A549 (cell line): ENCODE results near the gene WIPF3.

Source experiments
- EHMT2 ChIP-seq: fragments of 200-600 bp; sonication (generic); IDR thresholded peaks from 2 replicates; pipeline ENCODE4 v1.6.1; 2016; ENCODE audit warnings: antibody characterized with exemption, low read depth, mild to moderate bottlenecking, moderate library complexity
- EP300 ChIP-seq, 2 experiments: fragments of >200 bp; sonication (Bioruptor Twin); formaldehyde crosslinking; IDR thresholded peaks; 2 replicates in 1 of 2; 3 replicates in 1 of 2; pipeline ENCODE4 v1.6.1; 2016 to 2017
- FOSL2 ChIP-seq, 2 experiments: fragments of 450-650 bp in 1 of 2; fragments of >200 bp in 1 of 2; sonication (Bioruptor Twin) in 1 of 2; formaldehyde crosslinking; IDR thresholded peaks; 2 replicates each; pipeline versions ENCODE4 v1.5.0 to v1.6.1; 2016 to 2020; ENCODE audit warnings: mild to moderate bottlenecking in 1 of 2, moderate library complexity in 1 of 2
- POLR2A ChIP-seq: IDR thresholded peaks from 2 replicates; pipeline ENCODE4 v1.6.1; 2012; ENCODE audit warnings: mild to moderate bottlenecking, low read length
- POLR2AphosphoS2 ChIP-seq: conservative IDR thresholded peaks from 2 replicates; pipeline ENCODE4 v1.6.1; 2012; ENCODE audit warnings: low read length, improper control_type of control experiment, inconsistent platforms
- SREBF2 ChIP-seq: fragments of 450-650 bp; IDR thresholded peaks from 2 replicates; pipeline ENCODE4 v1.6.1; 2014; ENCODE audit warnings: mild to moderate bottlenecking, moderate library complexity
- TF ChIP-seq, protein P1 (sequence below): fragments of >200 bp; sonication (Bioruptor Twin); formaldehyde crosslinking; IDR thresholded peaks from 3 replicates; pipeline ENCODE4 v1.5.1; 2016
- TF ChIP-seq, protein P2 (sequence below): fragments of 200-600 bp; sonication (generic); IDR thresholded peaks from 2 replicates; pipeline ENCODE4 v1.6.1; 2016; ENCODE audit warnings: antibody characterized with exemption, mild to moderate bottlenecking, moderate library complexity

DNA sequence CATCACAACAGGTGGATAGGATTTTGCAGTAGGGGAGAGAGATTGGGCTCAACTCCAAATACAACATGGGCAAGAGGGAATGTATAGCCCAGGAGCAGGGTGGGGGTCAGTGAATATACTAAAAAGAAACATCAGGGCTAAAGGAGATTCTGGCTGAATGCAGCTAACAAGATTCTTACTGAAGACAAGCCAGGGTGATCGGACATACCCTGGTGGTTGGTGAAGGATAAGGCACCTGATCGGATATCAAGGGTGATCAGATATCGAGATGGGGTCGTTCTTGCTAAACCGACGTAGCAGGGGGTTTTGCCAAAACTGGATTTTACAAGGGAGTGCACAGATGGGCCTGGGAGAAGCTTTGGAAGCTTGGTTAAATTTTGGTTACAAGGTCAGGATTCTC, 34.4 kb downstream of the WIPF3 start:
- TF ChIP-seq, protein P1, sequence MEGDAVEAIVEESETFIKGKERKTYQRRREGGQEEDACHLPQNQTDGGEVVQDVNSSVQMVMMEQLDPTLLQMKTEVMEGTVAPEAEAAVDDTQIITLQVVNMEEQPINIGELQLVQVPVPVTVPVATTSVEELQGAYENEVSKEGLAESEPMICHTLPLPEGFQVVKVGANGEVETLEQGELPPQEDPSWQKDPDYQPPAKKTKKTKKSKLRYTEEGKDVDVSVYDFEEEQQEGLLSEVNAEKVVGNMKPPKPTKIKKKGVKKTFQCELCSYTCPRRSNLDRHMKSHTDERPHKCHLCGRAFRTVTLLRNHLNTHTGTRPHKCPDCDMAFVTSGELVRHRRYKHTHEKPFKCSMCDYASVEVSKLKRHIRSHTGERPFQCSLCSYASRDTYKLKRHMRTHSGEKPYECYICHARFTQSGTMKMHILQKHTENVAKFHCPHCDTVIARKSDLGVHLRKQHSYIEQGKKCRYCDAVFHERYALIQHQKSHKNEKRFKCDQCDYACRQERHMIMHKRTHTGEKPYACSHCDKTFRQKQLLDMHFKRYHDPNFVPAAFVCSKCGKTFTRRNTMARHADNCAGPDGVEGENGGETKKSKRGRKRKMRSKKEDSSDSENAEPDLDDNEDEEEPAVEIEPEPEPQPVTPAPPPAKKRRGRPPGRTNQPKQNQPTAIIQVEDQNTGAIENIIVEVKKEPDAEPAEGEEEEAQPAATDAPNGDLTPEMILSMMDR, result no peak
- TF ChIP-seq EHMT2 (no peak), SREBF2 (no peak), FOSL2 (IDR thresholded peaks at IDR 0.05) (no peak), FOSL2 (CRISPR knock-in tag; IDR thresholded peaks at IDR 0.05) (no peak), POLR2A (no peak), POLR2AphosphoS2 (no peak), EP300 (IDR thresholded peaks at IDR 0.05) (no peak)
- TF ChIP-seq, protein P2, sequence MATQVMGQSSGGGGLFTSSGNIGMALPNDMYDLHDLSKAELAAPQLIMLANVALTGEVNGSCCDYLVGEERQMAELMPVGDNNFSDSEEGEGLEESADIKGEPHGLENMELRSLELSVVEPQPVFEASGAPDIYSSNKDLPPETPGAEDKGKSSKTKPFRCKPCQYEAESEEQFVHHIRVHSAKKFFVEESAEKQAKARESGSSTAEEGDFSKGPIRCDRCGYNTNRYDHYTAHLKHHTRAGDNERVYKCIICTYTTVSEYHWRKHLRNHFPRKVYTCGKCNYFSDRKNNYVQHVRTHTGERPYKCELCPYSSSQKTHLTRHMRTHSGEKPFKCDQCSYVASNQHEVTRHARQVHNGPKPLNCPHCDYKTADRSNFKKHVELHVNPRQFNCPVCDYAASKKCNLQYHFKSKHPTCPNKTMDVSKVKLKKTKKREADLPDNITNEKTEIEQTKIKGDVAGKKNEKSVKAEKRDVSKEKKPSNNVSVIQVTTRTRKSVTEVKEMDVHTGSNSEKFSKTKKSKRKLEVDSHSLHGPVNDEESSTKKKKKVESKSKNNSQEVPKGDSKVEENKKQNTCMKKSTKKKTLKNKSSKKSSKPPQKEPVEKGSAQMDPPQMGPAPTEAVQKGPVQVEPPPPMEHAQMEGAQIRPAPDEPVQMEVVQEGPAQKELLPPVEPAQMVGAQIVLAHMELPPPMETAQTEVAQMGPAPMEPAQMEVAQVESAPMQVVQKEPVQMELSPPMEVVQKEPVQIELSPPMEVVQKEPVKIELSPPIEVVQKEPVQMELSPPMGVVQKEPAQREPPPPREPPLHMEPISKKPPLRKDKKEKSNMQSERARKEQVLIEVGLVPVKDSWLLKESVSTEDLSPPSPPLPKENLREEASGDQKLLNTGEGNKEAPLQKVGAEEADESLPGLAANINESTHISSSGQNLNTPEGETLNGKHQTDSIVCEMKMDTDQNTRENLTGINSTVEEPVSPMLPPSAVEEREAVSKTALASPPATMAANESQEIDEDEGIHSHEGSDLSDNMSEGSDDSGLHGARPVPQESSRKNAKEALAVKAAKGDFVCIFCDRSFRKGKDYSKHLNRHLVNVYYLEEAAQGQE, result no peak
